ENCODE results near the gene TNP1. TPM values are rescaled to one million over a fixed set of nuclear protein-coding genes. Genes with fewer than 3 reads are reported as not detected.

Gene TNP1
- total RNA-seq, 1 experiment from 2014 or later: not detected

- H4K5ac ChIP-seq (ENCODE audit: insufficient read length, low read depth, low read length): no peak overlapping the region
- TF ChIP-seq CTCF (conservative IDR thresholded peaks at IDR 0.05): no peak
- no peaks in the 10 kb centered on the region for H3K79me1 ChIP-seq (ENCODE audit: insufficient read depth, low read depth, low read length, poor library complexity, severe bottlenecking)
- no peak overlapping the region for H3K18ac ChIP-seq (ENCODE audit: insufficient read length, low read depth, low read length)
- peaks cover 4% of the 10 kb centered on the region for H3K9me3 ChIP-seq (ENCODE audit: control insufficient read depth, low read depth, low read length)
- no peak overlapping the region for H2BK120ac ChIP-seq (ENCODE audit: low read depth, low read length, poor library complexity, severe bottlenecking)
- peaks cover 22 to 34% of the 10 kb centered on the region in 2 experiments for H3K9me3 Mint-ChIP-seq
- no peak overlapping the region for H3K4me3 Mint-ChIP-seq
- H3K27ac Mint-ChIP-seq: no peak overlapping the region; a peak in 1 of 7 replicates
- no peak overlapping the region for H3K4me2 ChIP-seq (ENCODE audit: insufficient read depth, insufficient read length, low read length)
- H3K56ac ChIP-seq (ENCODE audit: insufficient read length, low read depth, low read length): no peak overlapping the region
- no peak overlapping the region for H3T11ph ChIP-seq (ENCODE audit: low read length)
- H3K23me2 ChIP-seq (ENCODE audit: insufficient read length, low read depth, low read length, poor library complexity, severe bottlenecking): no peaks in the 10 kb centered on the region
- no peak overlapping the region for H2BK20ac ChIP-seq (ENCODE audit: low read depth, low read length, poor library complexity, severe bottlenecking)
- no peak overlapping the region for H3K27ac ChIP-seq (ENCODE audit: insufficient read length, low read depth, low read length)
- H4K8ac ChIP-seq (replicated peaks; ENCODE audit: insufficient read length, low read depth, low read length): no peak overlapping the region
- H3K27me3 ChIP-seq (ENCODE audit: insufficient read depth, low read length): no peaks in the 10 kb centered on the region
- no peak overlapping the region for H2BK15ac ChIP-seq (ENCODE audit: low read depth, low read length)
- no peak overlapping the region for H3K23ac ChIP-seq (ENCODE audit: insufficient read length, low read depth, low read length)
- no peak for DNase-seq
- H3K4ac ChIP-seq (ENCODE audit: low read depth, low read length): no peak overlapping the region
- peaks cover 7 to 23% (median 8%) of the 10 kb centered on the region in 3 experiments; a peak in 6 of 7 replicates for H3K36me3 Mint-ChIP-seq (ENCODE audit: insufficient read depth in 1 of 3, low read depth in 3 of 3)
- no CpG with 5 or more reads among the region's 2 CpGs for WGBS (ENCODE audit: extremely low coverage, insufficient read length, low lambda C conversion rate)
- H2BK5ac ChIP-seq (ENCODE audit: insufficient read length, low read length): no peak overlapping the region
- H3K14ac ChIP-seq (ENCODE audit: insufficient read depth, low read length): no peak overlapping the region
- H4K20me1 ChIP-seq (ENCODE audit: control insufficient read depth, insufficient read depth, insufficient read length): no peaks in the 10 kb centered on the region
- peaks cover 2% of the 10 kb centered on the region; the same call in 1 of the 2 replicates for H3K4me1 ChIP-seq (ENCODE audit: insufficient read depth, low read length)
- peaks cover 6 to 12% of the 10 kb centered on the region in 2 experiments; a peak in 3 of 4 replicates for H3K4me1 Mint-ChIP-seq
- no peak overlapping the region for H2BK12ac ChIP-seq (ENCODE audit: insufficient read length, low read depth, low read length)
- H3K27me3 Mint-ChIP-seq (ENCODE audit: low read depth): no peaks in the 10 kb centered on the region
- H2AFZ ChIP-seq (ENCODE audit: low read length): no peak overlapping the region
- no peak overlapping the region for H3K9ac ChIP-seq (ENCODE audit: extremely low read depth, insufficient read length, low read length)
- no peak overlapping the region for H4K91ac ChIP-seq (ENCODE audit: insufficient read length, low read depth, low read length)
- no peaks in the 10 kb centered on the region for H3K79me2 ChIP-seq (ENCODE audit: insufficient read depth, low read length)
- no peak overlapping the region for H2AK5ac ChIP-seq (ENCODE audit: insufficient read length, low read length)
Observed at GRCh38 chr2:216901273-216901672, 41.4 kb upstream of the TNP1 start.

Measured in H9 (cell line).